Measurements from ENCODE around the gene VWC2. TPM values are rescaled to one million over a fixed set of nuclear protein-coding genes. Genes with fewer than 3 reads are reported as not detected.

The VWC2 gene
- total and polyA plus RNA-seq, 2 experiments from 2014 or later = 0.67 to 0.98 TPM

DNA sequence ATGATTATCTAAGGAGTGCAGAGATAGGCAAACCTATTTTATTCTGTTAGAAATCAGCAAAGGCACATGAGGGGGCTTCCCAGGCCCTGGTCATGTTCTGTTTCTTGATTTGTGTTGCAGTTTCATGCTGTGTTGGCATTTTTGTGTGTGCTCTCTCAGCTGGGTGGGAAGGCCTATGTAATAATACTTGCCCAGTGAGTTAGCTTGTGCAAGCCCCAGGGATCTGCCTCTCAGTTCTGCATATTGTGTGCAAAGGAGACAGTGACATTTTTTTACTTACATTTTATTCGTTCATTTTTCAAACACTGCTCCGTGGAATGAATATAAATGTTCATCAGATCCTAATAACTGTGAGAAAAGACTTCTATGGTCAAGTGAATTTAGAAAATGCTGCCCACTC lies 119.0 kb downstream of the VWC2 start:
- no peak overlapping the region for H3K27ac ChIP-seq
- no peak overlapping the region for H3K4me3 ChIP-seq
- H3K4me1 ChIP-seq (ENCODE audit: low read depth) = no peaks in the 10 kb centered on the region
- no peaks in the 10 kb centered on the region for H3K9me3 ChIP-seq (ENCODE audit: low read depth)
- no peak for DNase-seq (ENCODE audit: low read depth in 1 of 2, low spot score in 1 of 2)
- TF ChIP-seq, protein P1, sequence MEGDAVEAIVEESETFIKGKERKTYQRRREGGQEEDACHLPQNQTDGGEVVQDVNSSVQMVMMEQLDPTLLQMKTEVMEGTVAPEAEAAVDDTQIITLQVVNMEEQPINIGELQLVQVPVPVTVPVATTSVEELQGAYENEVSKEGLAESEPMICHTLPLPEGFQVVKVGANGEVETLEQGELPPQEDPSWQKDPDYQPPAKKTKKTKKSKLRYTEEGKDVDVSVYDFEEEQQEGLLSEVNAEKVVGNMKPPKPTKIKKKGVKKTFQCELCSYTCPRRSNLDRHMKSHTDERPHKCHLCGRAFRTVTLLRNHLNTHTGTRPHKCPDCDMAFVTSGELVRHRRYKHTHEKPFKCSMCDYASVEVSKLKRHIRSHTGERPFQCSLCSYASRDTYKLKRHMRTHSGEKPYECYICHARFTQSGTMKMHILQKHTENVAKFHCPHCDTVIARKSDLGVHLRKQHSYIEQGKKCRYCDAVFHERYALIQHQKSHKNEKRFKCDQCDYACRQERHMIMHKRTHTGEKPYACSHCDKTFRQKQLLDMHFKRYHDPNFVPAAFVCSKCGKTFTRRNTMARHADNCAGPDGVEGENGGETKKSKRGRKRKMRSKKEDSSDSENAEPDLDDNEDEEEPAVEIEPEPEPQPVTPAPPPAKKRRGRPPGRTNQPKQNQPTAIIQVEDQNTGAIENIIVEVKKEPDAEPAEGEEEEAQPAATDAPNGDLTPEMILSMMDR (IDR thresholded peaks at IDR 0.05; ENCODE audit: low read depth, low read length) = no peak
- H3K36me3 ChIP-seq = no peaks in the 10 kb centered on the region
- no peaks in the 10 kb centered on the region for H3K27me3 ChIP-seq

DNA sequence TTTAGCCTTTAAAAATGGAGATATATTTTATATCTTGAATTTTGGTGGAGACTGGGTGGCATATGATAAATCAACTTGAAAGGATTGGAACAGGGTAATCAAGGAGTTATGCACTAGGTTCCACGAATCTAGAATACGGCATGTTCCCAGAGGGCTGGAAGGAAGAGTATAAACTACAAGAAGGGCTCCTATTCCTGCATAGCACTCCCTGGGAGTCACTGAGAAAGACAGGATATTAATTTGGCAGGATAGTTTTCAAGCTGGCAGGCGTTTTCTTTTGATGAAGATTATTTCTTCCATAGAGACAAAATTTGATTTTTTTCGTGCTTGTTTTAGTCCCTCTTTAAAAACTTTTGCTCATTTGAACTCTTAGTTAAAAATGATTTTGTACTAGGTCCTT lies 119.7 kb downstream of the VWC2 start:
- H3K36me3 ChIP-seq = no peaks in the 10 kb centered on the region
- TF ChIP-seq, protein P1 (IDR thresholded peaks at IDR 0.05; ENCODE audit: low read depth, low read length) = no peak
- H3K4me3 ChIP-seq = no peak overlapping the region
- H3K27ac ChIP-seq = no peak overlapping the region
- no peaks in the 10 kb centered on the region for H3K27me3 ChIP-seq
- DNase-seq (ENCODE audit: low read depth in 1 of 2, low spot score in 1 of 2) = no peak
- H3K4me1 ChIP-seq (ENCODE audit: low read depth) = no peaks in the 10 kb centered on the region
- no peaks in the 10 kb centered on the region for H3K9me3 ChIP-seq (ENCODE audit: low read depth)

DNA sequence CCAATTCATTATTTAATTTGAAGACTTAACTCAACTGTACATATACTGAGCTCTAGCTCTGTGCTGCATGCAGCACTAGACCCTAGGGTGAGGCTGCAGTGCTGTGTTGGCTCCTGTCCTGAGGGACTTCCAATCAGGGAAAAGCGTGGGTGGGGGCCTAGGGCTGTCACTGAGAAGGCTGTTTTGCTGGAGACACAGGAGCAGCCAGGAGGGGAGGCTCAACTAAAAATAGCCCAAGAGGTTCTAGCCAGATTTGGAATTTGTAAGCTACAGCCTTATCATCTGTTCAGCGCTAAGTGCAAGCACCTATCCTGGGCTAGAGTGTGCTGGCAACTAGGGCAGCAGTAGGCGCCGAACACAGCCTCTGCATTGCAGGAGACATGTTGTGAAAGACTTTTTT lies 121.1 kb downstream of the VWC2 start:
- H3K4me1 ChIP-seq (ENCODE audit: low read depth) = no peaks in the 10 kb centered on the region
- no peak for DNase-seq (ENCODE audit: low read depth in 1 of 2, low spot score in 1 of 2)
- no peaks in the 10 kb centered on the region for H3K27me3 ChIP-seq
- H3K9me3 ChIP-seq (ENCODE audit: low read depth) = no peaks in the 10 kb centered on the region
- H3K4me3 ChIP-seq = no peak overlapping the region
- TF ChIP-seq, protein P1 (IDR thresholded peaks at IDR 0.05; ENCODE audit: low read depth, low read length) = no peak
- H3K27ac ChIP-seq = no peak overlapping the region
- no peaks in the 10 kb centered on the region for H3K36me3 ChIP-seq

DNA sequence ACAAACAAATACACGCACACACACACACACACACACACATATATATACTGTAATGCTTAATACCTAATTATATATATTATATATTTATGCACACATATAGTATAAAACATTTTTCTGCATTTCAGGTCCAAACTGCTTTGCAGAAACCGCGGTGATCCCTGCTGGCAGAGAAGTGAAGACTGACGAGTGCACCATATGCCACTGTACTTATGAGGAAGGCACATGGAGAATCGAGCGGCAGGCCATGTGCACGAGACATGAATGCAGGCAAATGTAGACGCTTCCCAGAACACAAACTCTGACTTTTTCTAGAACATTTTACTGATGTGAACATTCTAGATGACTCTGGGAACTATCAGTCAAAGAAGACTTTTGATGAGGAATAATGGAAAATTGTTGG lies 138.5 kb downstream of the VWC2 start:
- Histone ChIP-seq H3K9me3 (ENCODE audit: low read depth) (no peaks in the 10 kb centered on the region), H3K36me3 (no peaks in the 10 kb centered on the region), H3K4me3 (no peak overlapping the region), H3K27ac (no peak overlapping the region), H3K27me3 (no peaks in the 10 kb centered on the region), H3K4me1 (ENCODE audit: low read depth) (no peaks in the 10 kb centered on the region)
- TF ChIP-seq, protein P1 (IDR thresholded peaks at IDR 0.05; ENCODE audit: low read depth, low read length) = no peak
- DNase-seq (ENCODE audit: low read depth in 1 of 2, low spot score in 1 of 2) = no peak

DNA sequence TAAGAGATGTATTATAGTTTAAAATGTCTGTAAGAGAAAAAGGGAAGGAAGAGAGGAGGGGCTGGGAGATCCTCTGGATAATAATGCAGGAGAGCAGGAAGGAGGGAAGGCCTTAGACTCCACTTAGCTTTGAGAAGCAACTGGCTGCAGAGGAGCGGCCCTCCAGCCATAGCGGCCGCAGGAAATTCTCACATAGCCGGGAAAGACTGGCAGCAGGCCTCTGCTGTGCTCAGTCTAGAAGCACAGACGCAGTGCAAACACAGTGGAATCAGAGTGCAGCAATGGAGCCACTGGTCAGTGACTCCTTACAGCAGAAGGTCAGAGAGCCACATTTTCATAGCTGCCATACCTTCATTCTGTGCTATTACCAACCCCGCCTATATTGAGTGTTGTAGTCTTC lies 153.3 kb downstream of the VWC2 start:
- no peak overlapping the region for H3K27ac ChIP-seq
- no peaks in the 10 kb centered on the region for H3K9me3 ChIP-seq (ENCODE audit: low read depth)
- H3K4me3 ChIP-seq = no peak overlapping the region
- H3K27me3 ChIP-seq = no peaks in the 10 kb centered on the region
- TF ChIP-seq, protein P1 (IDR thresholded peaks at IDR 0.05; ENCODE audit: low read depth, low read length) = no peak
- H3K4me1 ChIP-seq (ENCODE audit: low read depth) = no peaks in the 10 kb centered on the region
- no peaks in the 10 kb centered on the region for H3K36me3 ChIP-seq
- no peak for DNase-seq (ENCODE audit: low read depth in 1 of 2, low spot score in 1 of 2)

DNA sequence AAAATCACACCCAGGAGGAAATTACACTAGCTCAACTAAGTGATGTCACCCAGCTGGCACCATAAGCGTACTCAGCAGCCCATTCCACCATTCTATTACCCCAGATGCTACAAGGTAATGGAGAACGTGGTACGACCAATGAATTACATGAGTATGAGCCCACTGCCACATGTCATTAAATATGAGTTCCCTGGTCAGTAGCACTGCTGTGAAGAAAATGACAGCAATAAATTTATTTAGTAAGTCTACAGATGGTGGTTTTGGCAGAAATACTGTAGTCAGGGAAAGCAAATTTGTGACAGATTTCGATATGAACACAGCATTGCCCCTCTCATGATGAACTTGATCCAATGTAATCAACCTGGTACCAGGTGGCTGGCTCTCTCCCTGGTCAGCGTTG lies 154.2 kb downstream of the VWC2 start:
- Histone ChIP-seq H3K27me3 (no peaks in the 10 kb centered on the region), H3K9me3 (ENCODE audit: low read depth) (no peaks in the 10 kb centered on the region), H3K27ac (no peak overlapping the region), H3K4me1 (ENCODE audit: low read depth) (no peaks in the 10 kb centered on the region), H3K36me3 (no peaks in the 10 kb centered on the region), H3K4me3 (no peak overlapping the region)
- TF ChIP-seq, protein P1 (IDR thresholded peaks at IDR 0.05; ENCODE audit: low read depth, low read length) = no peak
- no peak for DNase-seq (ENCODE audit: low read depth in 1 of 2, low spot score in 1 of 2)

Data from cardiac muscle cell (in vitro differentiated cells and primary cell).